ENCODE measurements around the gene PRPF8. TPM values are rescaled to one million over a fixed set of nuclear protein-coding genes. Genes with fewer than 3 reads are reported as not detected.

PRPF8 gene
- total and polyA plus RNA-seq, 2 of the 13 experiments (the other 11 are each of a cell fraction or from before 2014, with no cell fraction given), result 112 to 179 TPM

GRCh38 chr17:1716912-1717695, 32.4 kb upstream of the PRPF8 start (continued):
- TF ChIP-seq ZNF318 (CRISPR knock-in tag; IDR thresholded peaks at IDR 0.05) (no peak), RFXANK (CRISPR knock-in tag; IDR thresholded peaks at IDR 0.05) (peak; percentile 97), CREB1 (IDR thresholded peaks at IDR 0.05) (no peak; the same call in 1 of the 2 replicates), CREB1 (CRISPR knock-in tag; IDR thresholded peaks at IDR 0.05) (peak; percentile 56), PLRG1 (conservative IDR thresholded peaks at IDR 0.05) (no peak), AGO1 (IDR thresholded peaks at IDR 0.05; ENCODE audit: low read depth, low read length, poor library complexity, severe bottlenecking) (no peak), HOXA7 (CRISPR knock-in tag; IDR thresholded peaks at IDR 0.05) (no peak), XRCC5 (optimal IDR thresholded peaks at IDR 0.05; ENCODE audit: low read length) (peak; percentile 18), NCOA2 (CRISPR knock-in tag; IDR thresholded peaks at IDR 0.05) (peak; percentile 19; the same call in 1 of the 2 replicates), KLF15 (CRISPR knock-in tag; IDR thresholded peaks at IDR 0.05; ENCODE audit: borderline replicate concordance) (no peak), ZNF556 (CRISPR knock-in tag; IDR thresholded peaks at IDR 0.05; ENCODE audit: borderline replicate concordance) (0 out of 2 replicates have a peak, but pooled peaks have one; percentile 14), CCAR2 (optimal IDR thresholded peaks at IDR 0.05; ENCODE audit: low read depth, low read length) (no peak), ZNF441 (CRISPR knock-in tag; IDR thresholded peaks at IDR 0.05; ENCODE audit: borderline replicate concordance) (no peak), MXI1 (IDR thresholded peaks at IDR 0.05; ENCODE audit: borderline replicate concordance, low read depth, low read length) (peak; percentile 44; the same call in 1 of the 3 replicates), MEIS2 (CRISPR knock-in tag; IDR thresholded peaks at IDR 0.05) (no peak), ZNF83 (CRISPR knock-in tag; IDR thresholded peaks at IDR 0.05; ENCODE audit: borderline replicate concordance) (no peak), HNF4G (IDR thresholded peaks at IDR 0.05; ENCODE audit: borderline replicate concordance, low read depth, low read length) (peak; percentile 66; the same call in 1 of the 2 replicates), HNF4G (CRISPR knock-in tag; IDR thresholded peaks at IDR 0.05; ENCODE audit: borderline replicate concordance, low read depth) (peak; percentile 6; the same call in 1 of the 2 replicates), ARNTL (CRISPR knock-in tag; IDR thresholded peaks at IDR 0.05) (0 out of 2 replicates have a peak, but pooled peaks have one; percentile 4), SP2 (CRISPR knock-in tag; IDR thresholded peaks at IDR 0.05) (peak; percentile 76), TEAD3 (CRISPR knock-in tag; optimal IDR thresholded peaks at IDR 0.05; ENCODE audit: borderline replicate concordance) (no peak), BORCS8-MEF2B (CRISPR knock-in tag; IDR thresholded peaks at IDR 0.05) (no peak), TBL1XR1 (IDR thresholded peaks at IDR 0.05; ENCODE audit: borderline replicate concordance, low read length, partially characterized antibody) (no peak)
- TF ChIP-seq, protein P1, sequence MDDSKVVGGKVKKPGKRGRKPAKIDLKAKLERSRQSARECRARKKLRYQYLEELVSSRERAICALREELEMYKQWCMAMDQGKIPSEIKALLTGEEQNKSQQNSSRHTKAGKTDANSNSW (CRISPR knock-in tag; IDR thresholded peaks at IDR 0.05; ENCODE audit: borderline replicate concordance), result no peak
